ENCODE results near the gene ARHGAP27. TPM values are rescaled to one million over a fixed set of nuclear protein-coding genes. Genes with fewer than 3 reads are reported as not detected.

ARHGAP27 gene
- total and polyA plus RNA-seq, 2 of the 13 experiments (the other 11 are each of a cell fraction or from before 2014, with no cell fraction given): 15.5 to 18.9 TPM

DNA sequence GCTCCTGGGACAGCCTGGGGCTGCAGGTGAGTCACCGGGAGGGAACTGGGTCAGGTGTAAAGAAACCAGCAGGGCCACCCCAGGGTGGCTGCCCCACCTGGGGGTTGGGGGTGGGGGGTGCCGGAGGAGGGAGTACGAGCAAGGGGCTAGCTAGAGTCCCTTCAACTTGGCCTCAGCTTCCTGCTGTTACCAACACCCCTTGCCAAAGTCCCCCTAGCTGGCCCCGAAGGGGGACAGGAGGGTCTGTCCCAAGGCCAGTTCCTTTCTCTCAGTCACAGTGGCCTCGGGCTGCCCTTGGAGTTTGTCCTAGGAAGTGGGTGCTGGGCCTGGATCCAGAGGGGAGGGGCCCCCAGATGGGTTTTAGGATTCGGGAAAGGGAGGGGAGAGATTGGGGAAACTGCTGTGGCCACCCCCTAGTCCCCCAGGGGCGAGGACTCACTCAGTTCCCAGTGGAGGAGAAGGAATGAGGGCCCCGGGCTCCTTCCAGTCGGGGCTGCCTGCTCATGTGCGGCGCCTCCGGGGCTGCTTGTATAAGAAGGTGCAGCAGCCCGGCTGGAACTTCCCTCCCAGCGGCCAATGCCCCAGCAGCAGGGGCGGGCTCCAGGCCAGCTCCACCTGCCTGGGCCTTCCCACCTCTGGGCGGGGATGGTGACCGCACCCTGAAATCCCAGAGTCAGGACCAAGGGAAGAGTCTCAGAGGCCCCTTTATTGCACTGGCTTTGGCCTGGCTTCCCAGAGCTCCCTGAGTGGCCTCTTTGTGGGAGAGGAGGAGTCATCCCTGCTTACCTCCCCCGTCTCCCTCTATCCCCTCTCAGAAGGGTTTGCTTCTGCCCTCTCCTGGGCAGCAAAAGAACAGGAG is 7.3 kb downstream of the ARHGAP27 start (continued):
- no peak for TF ChIP-seq SOX13 (IDR thresholded peaks at IDR 0.05)
- peak in 1 of 2 experiments; percentile 3; a peak in 1 of 4 replicates for TF ChIP-seq SOX13 (CRISPR knock-in tag; conservative IDR thresholded peaks at IDR 0.05 in 1 of 2, IDR thresholded peaks at IDR 0.05 in 1 of 2)
- TF ChIP-seq NFATC3 (CRISPR knock-in tag; IDR thresholded peaks at IDR 0.05): no peak
- TF ChIP-seq, protein P1, sequence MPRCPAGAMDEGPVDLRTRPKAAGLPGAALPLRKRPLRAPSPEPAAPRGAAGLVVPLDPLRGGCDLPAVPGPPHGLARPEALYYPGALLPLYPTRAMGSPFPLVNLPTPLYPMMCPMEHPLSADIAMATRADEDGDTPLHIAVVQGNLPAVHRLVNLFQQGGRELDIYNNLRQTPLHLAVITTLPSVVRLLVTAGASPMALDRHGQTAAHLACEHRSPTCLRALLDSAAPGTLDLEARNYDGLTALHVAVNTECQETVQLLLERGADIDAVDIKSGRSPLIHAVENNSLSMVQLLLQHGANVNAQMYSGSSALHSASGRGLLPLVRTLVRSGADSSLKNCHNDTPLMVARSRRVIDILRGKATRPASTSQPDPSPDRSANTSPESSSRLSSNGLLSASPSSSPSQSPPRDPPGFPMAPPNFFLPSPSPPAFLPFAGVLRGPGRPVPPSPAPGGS (CRISPR knock-in tag; IDR thresholded peaks at IDR 0.05): peak; percentile 68; the same call in 1 of the 2 replicates
- TF ChIP-seq, protein P2, sequence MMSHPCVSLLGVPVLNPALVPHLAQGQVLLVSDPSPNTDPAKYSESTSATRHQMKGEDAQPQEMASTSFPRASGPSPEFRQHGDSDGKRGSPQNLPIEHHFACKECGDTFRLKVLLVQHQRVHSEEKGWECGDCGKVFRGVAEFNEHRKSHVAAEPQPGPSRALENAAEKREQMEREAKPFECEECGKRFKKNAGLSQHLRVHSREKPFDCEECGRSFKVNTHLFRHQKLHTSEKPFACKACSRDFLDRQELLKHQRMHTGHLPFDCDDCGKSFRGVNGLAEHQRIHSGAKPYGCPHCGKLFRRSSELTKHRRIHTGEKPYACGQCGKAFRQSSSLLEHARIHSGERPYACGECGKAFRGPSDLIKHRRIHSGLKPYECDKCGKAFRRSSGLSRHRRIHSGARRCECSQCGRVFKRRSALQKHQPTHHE (CRISPR knock-in tag; IDR thresholded peaks at IDR 0.05; ENCODE audit: borderline replicate concordance): no peak
- 0 out of 2 replicates have a peak, but pooled peaks have one; percentile 55 for TF ChIP-seq KDM4B (CRISPR knock-in tag; IDR thresholded peaks at IDR 0.05)
- no peak for TF ChIP-seq KMT2A (CRISPR knock-in tag; IDR thresholded peaks at IDR 0.05)
- TF ChIP-seq MBNL3 (CRISPR knock-in tag; conservative IDR thresholded peaks at IDR 0.05): no peak
- TF ChIP-seq ZNF766 (CRISPR knock-in tag; IDR thresholded peaks at IDR 0.05; ENCODE audit: borderline replicate concordance): no peak
- no peak for TF ChIP-seq ZNF672 (CRISPR knock-in tag; IDR thresholded peaks at IDR 0.05)
- TF ChIP-seq HDAC6 (IDR thresholded peaks at IDR 0.05; ENCODE audit: low read depth, low read length): no peak
- TF ChIP-seq RARG (CRISPR knock-in tag; IDR thresholded peaks at IDR 0.05; ENCODE audit: low read depth): no peak
- TF ChIP-seq BRCA1 (CRISPR knock-in tag; IDR thresholded peaks at IDR 0.05): no peak
- no peak for TF ChIP-seq ZNF138 (CRISPR knock-in tag; IDR thresholded peaks at IDR 0.05; ENCODE audit: low read depth)
- TF ChIP-seq GATA4 (IDR thresholded peaks at IDR 0.05; ENCODE audit: borderline replicate concordance, low read depth): peak; percentile 36
- TF ChIP-seq ZNF883 (CRISPR knock-in tag; IDR thresholded peaks at IDR 0.05; ENCODE audit: not compliant biosample characterization): peak; percentile 76
- peak; percentile 44; the same call in 1 of the 2 replicates for TF ChIP-seq SIN3A (IDR thresholded peaks at IDR 0.05; ENCODE audit: borderline replicate concordance, low read depth, low read length)
- TF ChIP-seq, protein P3, sequence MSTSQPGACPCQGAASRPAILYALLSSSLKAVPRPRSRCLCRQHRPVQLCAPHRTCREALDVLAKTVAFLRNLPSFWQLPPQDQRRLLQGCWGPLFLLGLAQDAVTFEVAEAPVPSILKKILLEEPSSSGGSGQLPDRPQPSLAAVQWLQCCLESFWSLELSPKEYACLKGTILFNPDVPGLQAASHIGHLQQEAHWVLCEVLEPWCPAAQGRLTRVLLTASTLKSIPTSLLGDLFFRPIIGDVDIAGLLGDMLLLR (CRISPR knock-in tag; IDR thresholded peaks at IDR 0.05): no peak
- TF ChIP-seq, protein P4, sequence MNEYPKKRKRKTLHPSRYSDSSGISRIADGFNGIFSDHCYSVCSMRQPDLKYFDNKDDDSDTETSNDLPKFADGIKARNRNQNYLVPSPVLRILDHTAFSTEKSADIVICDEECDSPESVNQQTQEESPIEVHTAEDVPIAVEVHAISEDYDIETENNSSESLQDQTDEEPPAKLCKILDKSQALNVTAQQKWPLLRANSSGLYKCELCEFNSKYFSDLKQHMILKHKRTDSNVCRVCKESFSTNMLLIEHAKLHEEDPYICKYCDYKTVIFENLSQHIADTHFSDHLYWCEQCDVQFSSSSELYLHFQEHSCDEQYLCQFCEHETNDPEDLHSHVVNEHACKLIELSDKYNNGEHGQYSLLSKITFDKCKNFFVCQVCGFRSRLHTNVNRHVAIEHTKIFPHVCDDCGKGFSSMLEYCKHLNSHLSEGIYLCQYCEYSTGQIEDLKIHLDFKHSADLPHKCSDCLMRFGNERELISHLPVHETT (CRISPR knock-in tag; conservative IDR thresholded peaks at IDR 0.05): no peak
- no peak for TF ChIP-seq NFE2L1 (CRISPR knock-in tag; IDR thresholded peaks at IDR 0.05; ENCODE audit: borderline replicate concordance)
- TF ChIP-seq, protein P5, sequence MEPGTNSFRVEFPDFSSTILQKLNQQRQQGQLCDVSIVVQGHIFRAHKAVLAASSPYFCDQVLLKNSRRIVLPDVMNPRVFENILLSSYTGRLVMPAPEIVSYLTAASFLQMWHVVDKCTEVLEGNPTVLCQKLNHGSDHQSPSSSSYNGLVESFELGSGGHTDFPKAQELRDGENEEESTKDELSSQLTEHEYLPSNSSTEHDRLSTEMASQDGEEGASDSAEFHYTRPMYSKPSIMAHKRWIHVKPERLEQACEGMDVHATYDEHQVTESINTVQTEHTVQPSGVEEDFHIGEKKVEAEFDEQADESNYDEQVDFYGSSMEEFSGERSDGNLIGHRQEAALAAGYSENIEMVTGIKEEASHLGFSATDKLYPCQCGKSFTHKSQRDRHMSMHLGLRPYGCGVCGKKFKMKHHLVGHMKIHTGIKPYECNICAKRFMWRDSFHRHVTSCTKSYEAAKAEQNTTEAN (CRISPR knock-in tag; conservative IDR thresholded peaks at IDR 0.05): no peak
- TF ChIP-seq KLF13 (CRISPR knock-in tag; IDR thresholded peaks at IDR 0.05): no peak
- peak; percentile 73; the same call in 1 of the 2 replicates for TF ChIP-seq ZNF232 (CRISPR knock-in tag; IDR thresholded peaks at IDR 0.05; ENCODE audit: borderline replicate concordance)
- peak; percentile 91 to 93 for TF ChIP-seq POLR2A (IDR thresholded peaks at IDR 0.05; ENCODE audit: insufficient read depth in 1 of 2, low read depth in 2 of 2, low read length in 2 of 2)
- TF ChIP-seq ZNF615 (CRISPR knock-in tag; IDR thresholded peaks at IDR 0.05; ENCODE audit: borderline replicate concordance): no peak

Measured in HepG2 (cell line).